HTR-8/SVneo (cell line): ENCODE measurements around the gene GADD45A.
"Not testable (repeated sequence)": the region's sequence is repeated elsewhere in the genome, so short reads cannot be mapped to it uniquely, and the experiment has no call there.

Experiments
- DNase-seq: peaks from one replicate; pipeline ENCODE4 v3.0.0; 2011; ENCODE audit warnings: low spot score, mixed read lengths; ENCODE audit not compliant: insufficient read length
- FAIRE-seq: peaks from 2 replicates; lab custom pipeline; 2011; peaks lifted over from hg19 to GRCh38; lab: Jason Lieb, UNC

Gene GADD45A

GRCh38 chr1:67716800-67717199 lies 31.8 kb downstream of the GADD45A start:
- no peak for FAIRE-seq
- DNase-seq = no peak

- FAIRE-seq = no peak
- DNase-seq = no peak
Measured at GRCh38 chr1:67717876-67718275, 32.9 kb downstream of the GADD45A start.

- DNase-seq (no peak), FAIRE-seq (no peak)
Measured at GRCh38 chr1:67719329-67720196, 34.6 kb downstream of the GADD45A start.

- FAIRE-seq (no peak), DNase-seq (no peak)
Measured at GRCh38 chr1:67721112-67721511, 36.1 kb downstream of the GADD45A start.

- DNase-seq (no peak), FAIRE-seq (no peak)
Measured at GRCh38 chr1:67721650-67722291, 36.8 kb downstream of the GADD45A start.

- DNase-seq = no peak
- FAIRE-seq = no peak
Measured at GRCh38 chr1:67722292-67722944, 37.4 kb downstream of the GADD45A start.

- no peak for DNase-seq
Measured at GRCh38 chr1:67723126-67723525, 38.1 kb downstream of the GADD45A start.

GRCh38 chr1:67723620-67724019 lies 38.6 kb downstream of the GADD45A start:
- no peak for FAIRE-seq

More at GRCh38 chr1:67723126-67723525, 38.1 kb downstream of the GADD45A start:
- no peak for FAIRE-seq

GRCh38 chr1:67724928-67725560 lies 40.0 kb downstream of the GADD45A start:
- DNase-seq (no peak), FAIRE-seq (no peak)

More at GRCh38 chr1:67723620-67724019, 38.6 kb downstream of the GADD45A start:
- no peak for DNase-seq

GRCh38 chr1:67726224-67726623 lies 41.2 kb downstream of the GADD45A start:
- DNase-seq (no peak), FAIRE-seq (no peak)

GRCh38 chr1:67729872-67730271 lies 44.9 kb downstream of the GADD45A start:
- DNase-seq = no peak
- no peak for FAIRE-seq

GRCh38 chr1:67730312-67730711 lies 45.3 kb downstream of the GADD45A start:
- FAIRE-seq, DNase-seq: not testable (repeated sequence)

GRCh38 chr1:67731322-67731721 lies 46.3 kb downstream of the GADD45A start:
- no peak for DNase-seq
- FAIRE-seq = no peak

- FAIRE-seq = no peak
- no peak for DNase-seq
Measured at GRCh38 chr1:67732750-67733151, 47.8 kb downstream of the GADD45A start.

- FAIRE-seq (no peak), DNase-seq (no peak)
Measured at GRCh38 chr1:67733681-67734322, 48.8 kb downstream of the GADD45A start.

GRCh38 chr1:67734323-67734690 lies 49.3 kb downstream of the GADD45A start:
- FAIRE-seq (no peak), DNase-seq (no peak)

GRCh38 chr1:67735206-67735605 lies 50.2 kb downstream of the GADD45A start:
- no peak for FAIRE-seq
- DNase-seq = no peak

GRCh38 chr1:67735806-67736627 lies 51.0 kb downstream of the GADD45A start:
- DNase-seq (peak; percentile 76), FAIRE-seq (peak; percentile 23)

- no peak for DNase-seq
- no peak for FAIRE-seq
Measured at GRCh38 chr1:67736750-67737149, 51.7 kb downstream of the GADD45A start.
